Erythroblast (primary cell): ENCODE data around the gene FRMD4A.
"Not testable (repeated sequence)": the region's sequence is repeated elsewhere in the genome, so short reads cannot be mapped to it uniquely, and the experiment has no call there.

Source experiments
- DNase-seq, 2 experiments: peaks; one replicate each; lab custom pipeline; 2025; lab: John Stamatoyannopoulos, UW
- GATA1 ChIP-seq: IDR thresholded peaks from 2 replicates; pipeline ENCODE4 v1.6.1; 2011; ENCODE audit warnings: low read depth, mild to moderate bottlenecking, control low read depth, low read length, moderate library complexity
- POLR2A ChIP-seq: IDR thresholded peaks from 2 replicates; pipeline ENCODE4 v1.6.1; 2011; ENCODE audit warnings: mild to moderate bottlenecking, low read length

FRMD4A gene

DNA sequence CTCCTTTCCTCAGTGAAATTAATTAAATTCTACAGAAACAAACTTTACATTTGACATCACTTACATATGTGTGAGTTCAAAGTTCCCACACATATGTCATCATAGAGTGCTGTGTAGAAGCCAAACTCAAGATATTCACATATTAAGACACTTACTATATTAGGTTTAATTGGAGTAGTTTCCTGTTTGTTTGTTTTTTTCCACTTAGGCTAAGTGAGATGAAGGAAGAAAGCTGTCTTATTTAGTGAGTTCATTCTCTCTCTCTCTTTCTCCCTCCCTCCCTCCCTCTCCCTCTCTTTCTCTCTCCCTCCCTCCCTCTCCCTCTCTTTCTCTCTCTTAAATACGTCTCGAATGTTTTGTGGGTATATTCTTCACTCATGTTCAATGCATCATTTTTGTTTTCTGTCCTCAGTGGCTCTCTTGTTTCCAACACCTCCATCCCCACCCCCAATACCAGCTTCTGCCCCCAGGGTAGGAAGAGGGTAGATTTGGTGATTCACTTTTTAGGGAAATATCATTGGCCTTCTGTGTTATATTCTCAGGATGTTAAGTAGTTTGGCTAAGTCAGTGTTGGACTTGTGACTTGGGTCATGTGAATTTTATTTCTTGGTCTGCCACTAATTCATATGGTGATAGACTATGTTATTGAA is 262.0 kb downstream of the FRMD4A start:
- TF ChIP-seq GATA1 (no peak), POLR2A (no peak)

DNA sequence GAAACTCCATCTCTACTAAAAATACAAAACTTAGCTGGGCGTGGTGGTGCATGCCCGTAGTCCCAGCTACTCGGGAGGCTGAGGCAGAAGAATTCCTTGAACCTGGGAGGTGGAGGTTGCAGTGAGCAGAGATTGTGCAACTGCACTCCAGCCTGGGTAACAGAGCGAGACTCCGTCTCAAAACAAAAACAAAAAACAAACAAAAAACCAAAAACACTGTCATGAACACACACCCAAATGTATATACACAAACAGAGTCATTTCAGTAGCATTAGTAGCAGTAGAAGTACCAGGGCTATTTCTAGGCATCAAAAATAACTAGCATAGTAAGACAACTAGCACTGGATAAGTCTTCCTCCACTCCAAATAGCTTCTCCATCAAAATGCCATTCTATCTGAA is 263.1 kb downstream of the FRMD4A start:
- not testable (repeated sequence) for DNase-seq

More for the DNA sequence above, 262.0 kb downstream of the FRMD4A start:
- DNase-seq: no peak

DNA sequence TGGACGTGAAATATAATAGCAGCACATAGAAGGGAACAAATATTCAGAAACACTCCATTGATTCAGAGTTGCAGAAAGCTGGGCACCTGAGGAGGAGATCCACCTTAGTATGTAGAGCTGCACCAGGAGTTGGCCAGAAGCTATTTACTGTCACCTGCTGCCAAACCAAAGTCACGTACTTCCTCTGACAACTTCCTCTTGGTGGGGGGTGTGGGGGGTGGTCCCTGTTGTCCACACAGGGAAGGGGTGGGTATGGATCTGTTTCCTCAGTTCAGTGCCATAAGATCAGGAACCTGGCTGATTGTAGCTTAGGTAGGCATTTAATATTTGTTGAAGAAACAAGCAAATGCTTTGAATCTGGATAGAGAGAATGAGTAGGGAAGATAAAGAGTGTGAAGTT is 264.6 kb downstream of the FRMD4A start:
- TF ChIP-seq GATA1 (no peak), POLR2A (no peak)

DNA sequence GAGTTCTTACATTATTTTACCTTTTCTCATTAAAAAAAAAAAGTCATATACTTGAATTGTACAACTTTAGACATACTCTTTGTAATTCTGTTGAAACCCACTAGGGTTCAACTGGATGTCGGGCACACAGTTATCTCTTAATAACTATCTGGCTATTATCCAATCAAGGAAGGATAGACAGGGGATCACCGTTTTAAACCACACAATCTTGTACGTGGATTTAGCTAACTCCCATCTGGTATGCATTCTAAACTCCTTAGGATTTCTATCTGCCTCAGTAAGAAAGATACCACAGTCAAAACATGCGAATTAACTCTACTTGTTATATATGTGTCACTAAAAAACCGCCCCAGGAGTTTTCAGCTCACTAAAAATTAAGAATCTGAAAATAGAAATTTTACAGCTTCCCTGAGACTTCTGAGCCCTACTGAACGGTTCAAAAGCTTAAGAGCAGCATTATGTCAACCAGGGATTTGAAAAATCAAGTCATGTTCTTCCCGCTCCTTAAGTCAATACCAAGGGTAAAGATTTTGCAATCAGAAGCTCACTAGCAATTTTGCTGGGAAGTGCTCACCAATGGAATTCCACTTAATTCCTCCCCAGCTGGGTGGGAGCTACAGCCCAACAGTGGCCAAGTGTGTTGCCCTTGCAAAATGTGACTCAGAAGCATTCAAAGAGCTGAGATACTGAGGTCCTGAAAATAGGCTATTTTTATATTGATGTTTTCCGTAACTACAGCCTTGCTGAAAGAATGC is 267.0 kb downstream of the FRMD4A start:
- TF ChIP-seq GATA1: no peak
- TF ChIP-seq POLR2A: no peak
- no peak for DNase-seq

More for the DNA sequence above, 264.6 kb downstream of the FRMD4A start:
- no peak for DNase-seq

DNA sequence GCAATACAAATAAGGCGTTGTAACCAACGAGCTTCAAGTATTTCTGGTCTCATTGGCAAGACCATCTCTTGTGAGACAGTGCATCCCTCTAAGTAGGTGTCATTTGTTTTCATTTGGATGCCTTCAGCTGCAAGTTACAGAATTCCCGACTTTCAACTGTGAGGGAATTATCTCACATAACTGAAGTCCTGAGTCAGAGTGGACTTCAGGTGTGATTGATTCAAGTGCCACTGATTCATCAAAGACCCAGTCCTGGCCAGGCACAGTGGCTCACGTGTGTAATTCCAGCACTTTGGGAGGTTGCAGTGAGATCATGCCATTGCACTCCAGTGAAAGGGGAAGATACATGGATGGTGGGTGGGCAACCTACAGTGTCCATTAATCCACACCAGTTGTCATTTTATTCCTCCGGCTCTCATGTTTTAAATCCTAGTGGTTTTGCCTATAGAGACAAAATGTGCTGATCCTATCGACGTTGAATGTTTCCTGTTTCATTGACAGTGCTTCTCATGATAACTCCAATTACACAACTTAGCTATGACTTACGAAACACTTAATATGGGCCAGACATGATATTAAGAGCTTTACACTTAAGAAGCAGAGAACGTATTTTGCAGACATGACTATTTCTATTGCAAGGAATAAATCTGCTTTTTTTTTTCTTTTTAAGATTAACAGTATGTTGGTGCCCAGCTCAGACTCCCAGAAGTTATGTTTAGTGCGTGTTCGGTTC is 268.0 kb downstream of the FRMD4A start:
- TF ChIP-seq POLR2A (no peak), GATA1 (no peak)
- DNase-seq: no peak

DNA sequence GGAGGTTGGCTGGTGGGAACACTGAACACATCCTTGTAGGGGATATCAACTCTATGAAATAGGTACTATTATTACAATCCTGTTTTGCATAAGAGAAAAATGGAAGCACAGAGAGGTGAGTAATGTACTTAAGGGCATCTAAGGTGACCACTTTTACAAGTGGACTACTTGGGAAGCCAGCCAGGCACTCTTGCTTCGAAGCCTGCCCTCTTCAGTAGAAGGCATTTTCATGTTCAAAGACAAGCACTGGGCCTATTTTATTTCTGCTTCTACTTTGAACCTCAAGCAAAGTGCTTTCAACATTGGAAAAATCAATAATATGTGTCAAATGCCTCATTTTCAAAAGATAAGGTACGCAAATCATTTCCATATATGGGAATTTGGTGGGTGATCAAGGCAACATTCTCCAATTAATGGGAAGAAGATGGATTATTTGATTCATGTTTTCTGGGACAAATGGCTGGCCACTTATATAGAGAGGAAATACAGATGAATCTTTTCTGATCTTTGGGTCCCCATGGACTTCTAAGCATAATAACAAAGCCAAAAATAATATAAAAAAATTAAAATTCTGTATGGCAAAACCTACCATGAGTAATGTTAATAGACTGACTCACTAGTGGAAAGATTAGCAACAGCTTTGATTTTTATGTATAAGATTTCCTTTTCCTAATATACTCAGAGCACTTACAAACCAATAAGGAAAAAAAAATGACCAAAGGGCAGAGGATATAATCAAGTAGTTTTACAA is 270.2 kb downstream of the FRMD4A start:
- DNase-seq: no peak
- TF ChIP-seq POLR2A: no peak
- TF ChIP-seq GATA1: no peak

DNA sequence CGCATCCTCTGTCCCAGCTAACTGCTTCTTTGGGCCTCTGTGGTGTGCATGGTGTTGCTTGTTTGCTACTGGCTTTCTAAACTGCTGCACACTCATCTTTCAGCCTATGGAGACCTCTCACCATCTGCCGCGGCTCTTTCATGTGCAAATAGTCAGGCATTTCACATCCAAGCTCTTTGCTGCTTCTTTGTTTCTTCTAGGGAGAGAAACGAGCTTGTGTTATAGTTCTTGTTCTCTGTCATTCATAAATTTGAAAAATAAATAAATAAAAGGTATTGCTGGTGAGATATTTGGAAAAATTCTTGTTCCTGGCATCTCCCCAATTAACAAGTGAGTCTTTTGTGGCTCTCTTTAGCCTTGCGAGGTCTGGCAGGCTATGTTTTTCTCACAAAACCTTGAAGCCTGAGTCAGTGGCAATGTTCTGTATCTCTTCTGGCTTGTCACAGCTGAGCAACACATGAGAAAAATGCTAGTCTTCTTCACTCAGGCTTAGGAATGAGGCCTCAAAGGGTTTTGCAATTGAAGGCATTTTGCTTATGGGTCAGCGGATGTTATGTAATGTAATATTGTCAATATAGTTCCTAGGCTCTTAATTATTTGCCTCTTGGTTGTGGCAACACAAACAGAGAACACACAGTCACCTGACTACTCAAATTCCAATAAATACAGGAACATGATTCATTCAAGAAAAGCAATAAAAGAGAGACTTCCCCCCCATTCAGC is 274.0 kb downstream of the FRMD4A start:
- no peak for DNase-seq
- TF ChIP-seq GATA1 (no peak), POLR2A (no peak)

DNA sequence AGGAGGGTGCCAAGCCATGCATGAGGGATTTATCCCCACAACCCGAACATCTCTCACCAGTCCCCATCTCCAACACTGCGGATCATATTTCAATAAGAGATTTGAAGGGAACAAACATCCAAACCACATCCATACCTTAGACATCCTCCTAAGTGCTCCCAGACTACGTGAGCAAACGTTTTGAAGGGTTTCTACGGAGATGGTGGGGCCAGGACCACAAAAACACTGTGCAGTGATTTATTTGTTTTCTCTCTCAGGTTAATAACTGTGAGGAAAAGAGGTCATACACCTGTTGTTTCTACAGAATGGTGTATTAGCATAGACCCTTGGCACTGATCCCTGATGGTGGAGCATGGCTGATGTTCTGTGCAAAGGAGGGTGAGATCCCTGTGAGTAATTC is 277.8 kb downstream of the FRMD4A start:
- TF ChIP-seq GATA1 (no peak), POLR2A (no peak)
- no peak for DNase-seq

DNA sequence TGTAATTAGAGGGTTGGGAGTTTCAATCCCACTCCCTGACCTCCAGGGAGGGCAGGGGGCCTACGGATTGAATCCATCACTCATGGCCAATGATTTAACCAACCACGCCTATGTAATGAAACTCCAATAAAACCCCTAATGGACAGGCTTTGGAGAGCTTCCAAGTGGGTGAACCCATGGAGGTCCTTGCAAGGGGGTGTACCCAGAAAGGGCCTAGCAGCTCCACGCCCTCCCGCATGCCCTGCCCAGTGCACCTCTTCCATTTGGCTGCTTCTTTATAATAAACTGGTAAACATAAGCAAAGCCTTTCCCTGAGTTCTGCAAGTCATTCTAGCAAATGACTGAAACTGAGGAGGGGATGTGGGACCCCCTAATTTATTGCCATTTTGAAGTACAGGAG is 280.1 kb downstream of the FRMD4A start:
- no peak for DNase-seq
- TF ChIP-seq GATA1: no peak
- TF ChIP-seq POLR2A: no peak

DNA sequence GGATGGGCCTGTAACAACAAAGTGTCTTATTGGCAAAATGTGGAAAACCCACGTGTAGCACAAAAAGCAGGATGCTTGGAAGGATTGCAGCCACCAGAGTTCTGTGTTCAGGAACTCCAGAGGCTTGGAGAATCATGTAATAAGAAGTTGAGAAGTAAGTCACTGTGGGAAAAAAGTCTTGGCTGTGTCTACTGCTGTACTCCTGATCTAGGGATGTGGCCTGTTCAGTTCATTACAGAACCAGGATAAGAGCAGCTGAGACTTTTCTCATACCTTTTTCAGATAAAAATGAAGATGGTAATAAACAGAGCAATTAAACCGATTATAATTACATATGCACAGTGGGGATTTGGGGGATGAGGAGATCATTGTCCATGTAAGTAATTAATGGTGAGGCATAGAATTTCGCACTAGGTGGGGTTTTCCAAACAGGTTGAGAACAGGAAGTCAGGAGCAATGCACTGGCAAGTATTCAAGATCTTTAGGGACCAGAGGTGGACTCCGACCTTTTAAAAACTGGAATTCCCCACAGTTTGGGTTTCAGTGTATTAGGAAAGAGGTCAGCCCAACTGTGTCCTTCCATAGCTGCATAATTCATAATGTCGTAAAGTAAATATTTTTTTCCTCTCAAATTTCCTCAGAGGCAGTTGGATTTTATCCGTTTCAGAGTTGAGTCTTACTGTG is 281.7 kb downstream of the FRMD4A start:
- no peak for DNase-seq
- TF ChIP-seq GATA1: no peak
- TF ChIP-seq POLR2A: no peak

DNA sequence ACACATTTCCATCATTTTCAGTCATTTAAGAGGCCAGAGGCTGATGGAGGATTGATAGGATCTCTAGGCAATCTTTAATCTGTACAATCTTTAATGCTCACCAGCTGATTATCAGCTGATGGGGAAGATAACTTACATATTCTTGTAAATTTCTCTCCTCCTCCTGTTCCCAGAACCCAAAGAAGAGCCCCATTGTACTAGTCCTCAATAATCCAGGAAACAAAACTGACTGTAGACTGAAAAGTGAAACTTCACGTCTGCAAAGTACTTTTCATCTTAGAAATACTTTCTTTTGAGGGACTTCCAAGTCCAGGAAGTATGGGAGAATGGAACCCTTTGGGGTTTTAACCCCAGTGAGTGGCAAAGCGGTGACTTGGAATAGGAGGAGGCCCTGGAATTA is 283.3 kb downstream of the FRMD4A start:
- TF ChIP-seq POLR2A: no peak
- TF ChIP-seq GATA1: no peak
- DNase-seq: no peak

DNA sequence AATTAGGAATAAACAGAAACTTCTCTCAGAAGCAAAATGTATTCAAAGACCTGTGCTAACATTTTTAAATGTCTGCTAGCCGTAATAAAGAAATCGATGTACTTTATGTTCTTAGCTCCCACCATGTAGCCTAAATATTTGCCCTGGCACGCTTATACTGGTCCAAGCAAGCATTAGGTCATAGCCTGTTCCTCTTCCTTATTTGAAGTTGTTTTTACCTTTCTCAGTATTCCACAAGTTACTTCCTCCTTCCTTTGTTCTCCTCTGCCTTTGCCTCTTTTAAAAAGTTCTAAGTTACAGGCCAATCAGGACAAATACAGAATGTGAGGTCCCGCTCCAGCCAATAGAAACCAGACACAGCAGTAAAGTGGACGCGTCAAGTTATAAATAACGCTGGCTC is 288.7 kb downstream of the FRMD4A start:
- not testable (repeated sequence) for DNase-seq

DNA sequence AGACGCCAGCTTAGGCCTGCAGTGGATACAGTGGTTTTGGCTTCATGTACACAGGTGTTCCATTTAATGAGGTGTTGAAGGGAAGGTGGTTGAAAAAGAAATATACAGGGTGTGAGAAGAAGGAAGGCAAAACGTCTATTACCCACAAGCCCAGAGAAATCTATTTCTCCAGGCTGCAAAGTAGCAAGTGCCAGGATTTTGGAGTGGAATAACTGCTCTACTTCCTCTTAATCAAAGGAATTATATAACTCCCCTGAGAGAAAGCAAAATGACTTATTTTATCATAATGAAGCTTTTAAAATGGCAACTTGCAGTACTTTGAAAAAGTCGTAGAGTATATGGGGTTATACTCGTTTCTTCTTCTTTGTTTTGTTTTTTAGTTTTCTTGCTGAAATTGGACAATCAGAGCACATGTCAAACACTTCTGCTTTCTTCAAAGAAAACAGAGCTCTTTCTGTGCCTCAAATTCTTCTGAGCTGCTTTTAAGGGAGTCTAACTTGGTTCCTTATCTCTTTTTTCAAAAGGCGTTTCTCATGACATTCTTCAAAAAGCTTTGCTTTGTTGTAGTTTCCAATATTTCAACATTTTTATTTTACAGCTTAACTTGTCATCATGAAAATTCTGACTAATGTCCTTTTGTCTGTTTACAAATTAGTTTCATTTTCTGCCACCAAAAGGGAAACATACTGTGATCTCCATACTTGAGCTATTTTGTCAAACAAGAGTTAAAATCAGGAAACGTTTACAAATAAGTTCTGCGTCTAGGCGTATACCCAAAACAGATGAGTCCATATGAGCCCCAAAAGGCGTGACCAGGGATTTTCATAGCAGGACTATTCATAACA is 289.7 kb downstream of the FRMD4A start:
- DNase-seq: no peak

More for the DNA sequence above, 289.7 kb downstream of the FRMD4A start:
- TF ChIP-seq POLR2A (no peak), GATA1 (no peak)
